Measurements from ENCODE around the gene BABAM2. TPM values are rescaled to one million over a fixed set of nuclear protein-coding genes. Genes with fewer than 3 reads are reported as not detected.
"Not testable (repeated sequence)": the region's sequence is repeated elsewhere in the genome, so short reads cannot be mapped to it uniquely, and the experiment has no call there.

Gene BABAM2
- total RNA-seq, 3 donors from 2014 or later (not counting 1 experiment from before 2014, with no cell fraction given): 54.6 to 66.1 (median 59.5) TPM

GRCh38 chr2:28011322-28011737 is 120.8 kb downstream of the BABAM2 start:
- DNase-seq: no peak
- H3K9me3 Mint-ChIP-seq: no peaks in the 10 kb centered on the region
- H3K27me3 Mint-ChIP-seq (ENCODE audit: low read depth in 2 of 2): no peaks in the 10 kb centered on the region
- Histone ChIP-seq H3K27me3 (ENCODE audit: control insufficient read depth, insufficient read depth, low read length) (no peaks in the 10 kb centered on the region), H3K27ac (ENCODE audit: low read length) (no peak overlapping the region), H3K36me3 (ENCODE audit: control insufficient read depth, insufficient read depth, low read length) (no peaks in the 10 kb centered on the region), H3K4me1 (ENCODE audit: control insufficient read depth, insufficient read depth, low read length) (no peaks in the 10 kb centered on the region), H3K9me3 (ENCODE audit: control insufficient read depth, insufficient read depth, low read length) (no peaks in the 10 kb centered on the region), H3K4me3 (ENCODE audit: low read length) (no peak overlapping the region)
- TF ChIP-seq CTCF (IDR thresholded peaks at IDR 0.05): no peak
- no peak for ATAC-seq
- H3K36me3 Mint-ChIP-seq: no peaks in the 10 kb centered on the region
- WGBS (ENCODE audit: insufficient coverage): 82% methylated on average over 3 of the region's 3 CpGs
- no peak overlapping the region for H3K27ac Mint-ChIP-seq
- intact Hi-C loops (cut with micrococcal nuclease): no loop called here
- no peaks in the 10 kb centered on the region for H3K4me1 Mint-ChIP-seq
- H3K4me3 Mint-ChIP-seq: no peak overlapping the region

- H3K36me3 Mint-ChIP-seq; H3K27ac ChIP-seq (ENCODE audit: low read length); H3K27ac Mint-ChIP-seq; H3K36me3 ChIP-seq (ENCODE audit: control insufficient read depth, insufficient read depth, low read length); H3K9me3 ChIP-seq (ENCODE audit: control insufficient read depth, insufficient read depth, low read length); intact Hi-C loops (cut with micrococcal nuclease); H3K4me1 Mint-ChIP-seq; H3K27me3 Mint-ChIP-seq (ENCODE audit: low read depth in 2 of 2); DNase-seq; H3K27me3 ChIP-seq (ENCODE audit: control insufficient read depth, insufficient read depth, low read length); H3K4me1 ChIP-seq (ENCODE audit: control insufficient read depth, insufficient read depth, low read length); H3K9me3 Mint-ChIP-seq; H3K4me3 ChIP-seq (ENCODE audit: low read length); H3K4me3 Mint-ChIP-seq; ATAC-seq: not testable (repeated sequence)
- 79% methylated on average over 2 of the region's 2 CpGs for WGBS (ENCODE audit: insufficient coverage)
Observed at GRCh38 chr2:28018474-28018873, 127.9 kb downstream of the BABAM2 start.

- ATAC-seq; H3K36me3 ChIP-seq (ENCODE audit: control insufficient read depth, insufficient read depth, low read length); H3K4me3 ChIP-seq (ENCODE audit: low read length); H3K4me1 Mint-ChIP-seq; H3K27me3 Mint-ChIP-seq (ENCODE audit: low read depth in 2 of 2); intact Hi-C loops (cut with micrococcal nuclease); H3K4me1 ChIP-seq (ENCODE audit: control insufficient read depth, insufficient read depth, low read length); H3K27me3 ChIP-seq (ENCODE audit: control insufficient read depth, insufficient read depth, low read length); H3K9me3 Mint-ChIP-seq; H3K27ac ChIP-seq (ENCODE audit: low read length); DNase-seq; H3K36me3 Mint-ChIP-seq; H3K4me3 Mint-ChIP-seq; H3K27ac Mint-ChIP-seq; H3K9me3 ChIP-seq (ENCODE audit: control insufficient read depth, insufficient read depth, low read length): not testable (repeated sequence)
- WGBS (ENCODE audit: insufficient coverage): 97% methylated on average over 2 of the region's 2 CpGs
Observed at GRCh38 chr2:28019521-28019920, 129.0 kb downstream of the BABAM2 start.

- H3K36me3 Mint-ChIP-seq: peaks cover 12% of the 10 kb centered on the region
- no peak for DNase-seq
- Histone ChIP-seq H3K27me3 (ENCODE audit: control insufficient read depth, insufficient read depth, low read length) (no peaks in the 10 kb centered on the region), H3K27ac (ENCODE audit: low read length) (no peak overlapping the region), H3K9me3 (ENCODE audit: control insufficient read depth, insufficient read depth, low read length) (no peaks in the 10 kb centered on the region), H3K4me1 (ENCODE audit: control insufficient read depth, insufficient read depth, low read length) (no peaks in the 10 kb centered on the region), H3K36me3 (ENCODE audit: control insufficient read depth, insufficient read depth, low read length) (peaks cover 7% of the 10 kb centered on the region), H3K4me3 (ENCODE audit: low read length) (no peak overlapping the region)
- TF ChIP-seq CTCF (IDR thresholded peaks at IDR 0.05): no peak
- no peaks in the 10 kb centered on the region for H3K27me3 Mint-ChIP-seq (ENCODE audit: low read depth in 2 of 2)
- H3K27ac Mint-ChIP-seq: no peak overlapping the region
- ATAC-seq: no peak
- no peak overlapping the region for H3K4me3 Mint-ChIP-seq
- intact Hi-C loops (cut with micrococcal nuclease): no loop called here
- H3K4me1 Mint-ChIP-seq: peaks cover 5% of the 10 kb centered on the region in 2 donors
- WGBS (ENCODE audit: insufficient coverage): 100% methylated on average over 7 of the region's 9 CpGs
- H3K9me3 Mint-ChIP-seq: no peaks in the 10 kb centered on the region
Observed at GRCh38 chr2:28021898-28022297, 131.4 kb downstream of the BABAM2 start.

GRCh38 chr2:28025123-28025522 is 134.6 kb downstream of the BABAM2 start:
- H3K4me3 ChIP-seq (ENCODE audit: low read length): no peak overlapping the region
- Mint-ChIP-seq H3K27ac (no peak overlapping the region), H3K9me3 (no peaks in the 10 kb centered on the region), H3K27me3 (ENCODE audit: low read depth in 2 of 2) (no peaks in the 10 kb centered on the region), H3K36me3 (peaks cover 12% of the 10 kb centered on the region), H3K4me3 (no peak overlapping the region), H3K4me1 (peaks cover 5 to 8% of the 10 kb centered on the region in 2 donors)
- no peak for TF ChIP-seq CTCF (IDR thresholded peaks at IDR 0.05)
- H3K9me3 ChIP-seq (ENCODE audit: control insufficient read depth, insufficient read depth, low read length): no peaks in the 10 kb centered on the region
- 90% methylated on average over 2 of the region's 4 CpGs for WGBS (ENCODE audit: insufficient coverage)
- intact Hi-C loops (cut with micrococcal nuclease): no loop called here
- H3K4me1 ChIP-seq (ENCODE audit: control insufficient read depth, insufficient read depth, low read length): no peaks in the 10 kb centered on the region
- no peak for DNase-seq
- no peak for ATAC-seq
- H3K27me3 ChIP-seq (ENCODE audit: control insufficient read depth, insufficient read depth, low read length): no peaks in the 10 kb centered on the region
- H3K36me3 ChIP-seq (ENCODE audit: control insufficient read depth, insufficient read depth, low read length): peaks cover 7% of the 10 kb centered on the region
- H3K27ac ChIP-seq (ENCODE audit: low read length): no peak overlapping the region

GRCh38 chr2:28026230-28026629 is 135.7 kb downstream of the BABAM2 start:
- intact Hi-C loops (cut with micrococcal nuclease); H3K27me3 Mint-ChIP-seq (ENCODE audit: low read depth in 2 of 2); ATAC-seq; H3K4me3 ChIP-seq (ENCODE audit: low read length); H3K27ac ChIP-seq (ENCODE audit: low read length); H3K9me3 ChIP-seq (ENCODE audit: control insufficient read depth, insufficient read depth, low read length); H3K4me3 Mint-ChIP-seq; H3K9me3 Mint-ChIP-seq; H3K27me3 ChIP-seq (ENCODE audit: control insufficient read depth, insufficient read depth, low read length); H3K27ac Mint-ChIP-seq; DNase-seq; H3K36me3 ChIP-seq (ENCODE audit: control insufficient read depth, insufficient read depth, low read length); H3K4me1 ChIP-seq (ENCODE audit: control insufficient read depth, insufficient read depth, low read length); H3K4me1 Mint-ChIP-seq: not testable (repeated sequence)
- peaks cover 12% of the 10 kb centered on the region for H3K36me3 Mint-ChIP-seq
- 90% methylated on average over 1 of the region's 2 CpGs for WGBS (ENCODE audit: insufficient coverage)
